GM23248 (cell line): ENCODE data around the gene DYNC1H1. TPM values are rescaled to one million over a fixed set of nuclear protein-coding genes. Genes with fewer than 3 reads are reported as not detected.

Experiments used
- DNase-seq: peaks from one replicate; pipeline ENCODE4 v3.0.0-alpha.2; 2015
- H2AFZ ChIP-seq: fragments of 200-600 bp; sonication (generic); 2 replicates; pipeline ENCODE4 v1.6.1; 2016; ENCODE audit warnings: antibody characterized with exemption
- H3F3A ChIP-seq: fragments of 200-600 bp; sonication (generic); 2 replicates; pipeline ENCODE4 v1.6.1; 2016; ENCODE audit warnings: mild to moderate bottlenecking, antibody characterized with exemption, mixed run types; ENCODE audit not compliant: insufficient read depth
- H3K27ac ChIP-seq: fragments of 200-600 bp; sonication (generic); 2 replicates; pipeline ENCODE4 v1.5.1; 2016; ENCODE audit warnings: mild to moderate bottlenecking
- H3K27me3 ChIP-seq: fragments of 200-600 bp; sonication (generic); replicated peaks from 2 replicates; pipeline ENCODE4 v1.6.1; 2016; ENCODE audit warnings: mild to moderate bottlenecking; ENCODE audit not compliant: insufficient read depth
- H3K36me3 ChIP-seq: fragments of 200-600 bp; sonication (generic); 2 replicates; pipeline ENCODE4 v1.6.1; 2016; ENCODE audit warnings: low read depth, mild to moderate bottlenecking
- H3K4me1 ChIP-seq: fragments of 200-600 bp; sonication (generic); 2 replicates; pipeline ENCODE4 v1.6.1; 2016; ENCODE audit warnings: mild to moderate bottlenecking; ENCODE audit not compliant: insufficient read depth
- H3K4me2 ChIP-seq: fragments of 200-600 bp; sonication (generic); one replicate; pipeline ENCODE4 v1.6.1; 2016; ENCODE audit warnings: mild to moderate bottlenecking; ENCODE audit not compliant: unreplicated experiment
- H3K4me3 ChIP-seq: fragments of 200-600 bp; sonication (generic); 2 replicates; pipeline ENCODE4 v1.5.1; 2016; ENCODE audit warnings: mild to moderate bottlenecking
- H3K79me2 ChIP-seq: fragments of 200-600 bp; sonication (generic); 2 replicates; pipeline ENCODE4 v1.6.1; 2016; ENCODE audit warnings: mild to moderate bottlenecking; ENCODE audit not compliant: insufficient read depth
- H3K9ac ChIP-seq: fragments of 200-600 bp; sonication (generic); 2 replicates; pipeline ENCODE4 v1.6.1; 2016; ENCODE audit warnings: mild to moderate bottlenecking
- H3K9me2 ChIP-seq: fragments of 200-600 bp; sonication (generic); 2 replicates; pipeline ENCODE4 v1.6.1; 2016; ENCODE audit warnings: mixed run types, mild to moderate bottlenecking, moderate library complexity; ENCODE audit not compliant: insufficient read depth
- H3K9me3 ChIP-seq: fragments of 200-600 bp; sonication (generic); one replicate; pipeline ENCODE4 v1.6.1; 2017; ENCODE audit warnings: low read depth
- H4K20me1 ChIP-seq: fragments of 200-600 bp; sonication (generic); 2 replicates; pipeline ENCODE4 v1.6.0; 2016; ENCODE audit not compliant: insufficient read depth
- EZH2 ChIP-seq: fragments of 200-600 bp; sonication (generic); IDR thresholded peaks from 2 replicates; pipeline ENCODE4 v1.6.1; 2018; ENCODE audit warnings: antibody characterized with exemption, mild to moderate bottlenecking; ENCODE audit not compliant: insufficient read depth, poor library complexity, severe bottlenecking
- EZH2phosphoT487 ChIP-seq: fragments of 200-600 bp; sonication (generic); IDR thresholded peaks from 2 replicates; pipeline ENCODE4 v1.6.1; 2018; ENCODE audit warnings: antibody characterized with exemption, moderate library complexity, mild to moderate bottlenecking, low read depth; ENCODE audit not compliant: insufficient read depth
- WGBS, 2 experiments: methylation state at CpG; one replicate each; pipeline ENCODE4 v1.1.6; 2015 to 2017; ENCODE audit warnings: low lambda C conversion rate in 2 of 2, low coverage in 1 of 2; ENCODE audit errors: missing lambda C conversion rate in 2 of 2; 5-methylcytosine and 5-hydroxymethylcytosine counted together
- in situ Hi-C: fragments of 300-500 bp; cut with MboI; formaldehyde crosslinking; loops from 2 replicates; pipeline ENCODE4 v1.15.0; 2020
- polyA plus RNA-seq: library from polyadenylated mRNA; unstranded; fragments of >200 nt; fragmentation: Nextera tagmentation; extraction: Ambion mirVana; gene quantifications from 2 replicates; pipeline ENCODE4 v1.2.1, GENCODE V29; 2016
- total RNA-seq: library from RNA; depleted of rRNA; stranded (reverse); fragments of >200 nt; shearing (Covaris generic); gene quantifications from 2 replicates; pipeline ENCODE4 v1.2.3, GENCODE V29; 2014

The DYNC1H1 gene
- total and polyA plus RNA-seq, 2 experiments from 2014 or later: 181 to 391 TPM

- H3K27ac ChIP-seq: no peak overlapping the region
- no peak overlapping the region for H3K9ac ChIP-seq
- DNase-seq: no peak
- TF ChIP-seq EZH2 (no peak), EZH2phosphoT487 (no peak)
- peaks cover 13% of the 10 kb centered on the region for H3K4me1 ChIP-seq
- H3F3A ChIP-seq: peaks cover 49% of the 10 kb centered on the region
- 0 out of 2 replicates have a peak, but pooled peaks cover 4% of the 10 kb centered on the region for H4K20me1 ChIP-seq
- no peak overlapping the region for H3K4me2 ChIP-seq
- WGBS, 2 experiments: 95 to 96% methylated on average over 16 of the region's 16 CpGs
- no peaks in the 10 kb centered on the region for H3K9me2 ChIP-seq
- no peak overlapping the region for H2AFZ ChIP-seq
- H3K79me2 ChIP-seq: peaks cover 88% of the 10 kb centered on the region
- no peaks in the 10 kb centered on the region for H3K27me3 ChIP-seq
- H3K4me3 ChIP-seq: no peak overlapping the region
- in situ Hi-C loops: no loop called here
- H3K9me3 ChIP-seq: no peaks in the 10 kb centered on the region
- peaks cover 85% of the 10 kb centered on the region for H3K36me3 ChIP-seq
Measured at GRCh38 chr14:101985957-101986356, 21.6 kb downstream of the DYNC1H1 start.

GRCh38 chr14:101986953-101987352 is 22.6 kb downstream of the DYNC1H1 start:
- Histone ChIP-seq H3K27ac (no peak overlapping the region), H4K20me1 (0 out of 2 replicates have a peak, but pooled peaks cover 4% of the 10 kb centered on the region), H3F3A (peaks cover 39% of the 10 kb centered on the region), H3K9ac (no peak overlapping the region), H3K79me2 (peaks cover 94% of the 10 kb centered on the region), H3K4me2 (no peak overlapping the region), H3K36me3 (peaks cover 86% of the 10 kb centered on the region), H3K4me1 (peaks cover 3% of the 10 kb centered on the region; the same call in 1 of the 2 replicates), H3K9me3 (no peaks in the 10 kb centered on the region), H3K27me3 (no peaks in the 10 kb centered on the region), H3K9me2 (no peaks in the 10 kb centered on the region), H3K4me3 (no peak overlapping the region), H2AFZ (no peak overlapping the region)
- no peak for DNase-seq
- WGBS, 2 experiments: 71 to 80% methylated on average over 7 of the region's 7 CpGs
- in situ Hi-C loops: no loop called here
- TF ChIP-seq EZH2phosphoT487: no peak

GRCh38 chr14:101988377-101988776 is 24.0 kb downstream of the DYNC1H1 start:
- no peaks in the 10 kb centered on the region for H3K27me3 ChIP-seq
- H3K79me2 ChIP-seq: peaks cover 94% of the 10 kb centered on the region
- 0 out of 2 replicates have a peak, but pooled peaks cover 4% of the 10 kb centered on the region for H4K20me1 ChIP-seq
- H3K36me3 ChIP-seq: peaks cover 87% of the 10 kb centered on the region
- H3K4me2 ChIP-seq: no peak overlapping the region
- H3K4me3 ChIP-seq: no peak overlapping the region
- H2AFZ ChIP-seq: no peak overlapping the region
- no peaks in the 10 kb centered on the region for H3K9me2 ChIP-seq
- no peak for TF ChIP-seq EZH2phosphoT487
- no peak for TF ChIP-seq EZH2
- 86 to 89% methylated on average over 6 of the region's 6 CpGs for WGBS, 2 experiments
- no peak overlapping the region for H3K27ac ChIP-seq
- H3K9me3 ChIP-seq: no peaks in the 10 kb centered on the region
- peaks cover 27% of the 10 kb centered on the region for H3F3A ChIP-seq
- DNase-seq: no peak
- no peaks in the 10 kb centered on the region for H3K4me1 ChIP-seq
- no peak overlapping the region for H3K9ac ChIP-seq
- in situ Hi-C loops: no loop called here

- no peaks in the 10 kb centered on the region for H3K9me3 ChIP-seq
- H4K20me1 ChIP-seq: 0 out of 2 replicates have a peak, but pooled peaks cover 4% of the 10 kb centered on the region
- H3K9ac ChIP-seq: no peak overlapping the region
- no peaks in the 10 kb centered on the region for H3K4me1 ChIP-seq
- H3K27ac ChIP-seq: no peak overlapping the region
- H3K9me2 ChIP-seq: no peaks in the 10 kb centered on the region
- no peak overlapping the region for H3K4me3 ChIP-seq
- in situ Hi-C loops: no loop called here
- 94 to 99% methylated on average over 5 of the region's 5 CpGs for WGBS, 2 experiments
- H3K79me2 ChIP-seq: peaks cover 98% of the 10 kb centered on the region
- H3K4me2 ChIP-seq: no peak overlapping the region
- peaks cover 93% of the 10 kb centered on the region for H3K36me3 ChIP-seq
- no peak for TF ChIP-seq EZH2
- TF ChIP-seq EZH2phosphoT487: no peak
- H3F3A ChIP-seq: peaks cover 22% of the 10 kb centered on the region
- H3K27me3 ChIP-seq: no peaks in the 10 kb centered on the region
- DNase-seq: no peak
- H2AFZ ChIP-seq: no peak overlapping the region
Measured at GRCh38 chr14:101991352-101991751, 27.0 kb downstream of the DYNC1H1 start.

- no peak overlapping the region for H2AFZ ChIP-seq
- peaks cover 92% of the 10 kb centered on the region for H3K36me3 ChIP-seq
- H3K79me2 ChIP-seq: peaks cover 98% of the 10 kb centered on the region
- H3K27ac ChIP-seq: no peak overlapping the region
- no peak for DNase-seq
- H3K9ac ChIP-seq: no peak overlapping the region
- no peaks in the 10 kb centered on the region for H3K9me2 ChIP-seq
- TF ChIP-seq EZH2 (no peak), EZH2phosphoT487 (no peak)
- no peaks in the 10 kb centered on the region for H3K27me3 ChIP-seq
- H4K20me1 ChIP-seq: 0 out of 2 replicates have a peak, but pooled peaks cover 4% of the 10 kb centered on the region
- H3K4me2 ChIP-seq: no peak overlapping the region
- in situ Hi-C loops: no loop called here
- H3K9me3 ChIP-seq: no peaks in the 10 kb centered on the region
- WGBS, 2 experiments: 95% methylated on average over 7 of the region's 7 CpGs
- no peaks in the 10 kb centered on the region for H3K4me1 ChIP-seq
- H3K4me3 ChIP-seq: no peak overlapping the region
- peaks cover 28% of the 10 kb centered on the region for H3F3A ChIP-seq
Measured at GRCh38 chr14:101992708-101993107, 28.3 kb downstream of the DYNC1H1 start.
